Measurements from ENCODE around the gene EDIL3. TPM values are rescaled to one million over a fixed set of nuclear protein-coding genes. Genes with fewer than 3 reads are reported as not detected.

EDIL3 gene
- total RNA-seq, 4 donors from 2014 or later, result 15.9 to 29.3 (median 24.8) TPM

- WGBS, 2 donors, result 67 to 68% methylated on average over 4 of the region's 4 CpGs
- Histone ChIP-seq H3K27me3 (no peaks in the 10 kb centered on the region), H3K27ac (no peak overlapping the region), H3K4me1 (no peaks in the 10 kb centered on the region), H3K36me3 (no peaks in the 10 kb centered on the region), H3K9me3 (no peaks in the 10 kb centered on the region), H3K4me3 (no peak overlapping the region)
- DNase-seq (ENCODE audit: low spot score in 2 of 2), result no peak
- TF ChIP-seq POLR2A (IDR thresholded peaks at IDR 0.05) (no peak), EP300 (IDR thresholded peaks at IDR 0.05) (no peak), CTCF (IDR thresholded peaks at IDR 0.05) (no peak)
Observed at GRCh38 chr5:84354101-84354500, 30.6 kb downstream of the EDIL3 start.

- TF ChIP-seq POLR2A (IDR thresholded peaks at IDR 0.05), result no peak
- no peak for TF ChIP-seq EP300 (IDR thresholded peaks at IDR 0.05)
- TF ChIP-seq CTCF (IDR thresholded peaks at IDR 0.05), result no peak
- 76 to 87% methylated on average over 1 of the region's 1 CpG for WGBS, 2 donors
Observed at GRCh38 chr5:84344788-84345187, 39.9 kb downstream of the EDIL3 start.

GRCh38 chr5:84343171-84343570, 41.5 kb downstream of the EDIL3 start:
- no peak for DNase-seq (ENCODE audit: low spot score in 2 of 2)
- TF ChIP-seq CTCF (IDR thresholded peaks at IDR 0.05) (no peak), EP300 (IDR thresholded peaks at IDR 0.05) (no peak), POLR2A (IDR thresholded peaks at IDR 0.05) (no peak)
- Histone ChIP-seq H3K4me1 (no peaks in the 10 kb centered on the region), H3K27me3 (no peaks in the 10 kb centered on the region), H3K4me3 (no peak overlapping the region), H3K27ac (no peak overlapping the region), H3K36me3 (no peaks in the 10 kb centered on the region), H3K9me3 (no peaks in the 10 kb centered on the region)

More at GRCh38 chr5:84344788-84345187, 39.9 kb downstream of the EDIL3 start:
- H3K36me3 ChIP-seq, result no peaks in the 10 kb centered on the region
- no peak for DNase-seq (ENCODE audit: low spot score in 2 of 2)
- no peak overlapping the region for H3K27ac ChIP-seq
- no peaks in the 10 kb centered on the region for H3K27me3 ChIP-seq
- H3K4me1 ChIP-seq, result no peaks in the 10 kb centered on the region
- no peak overlapping the region for H3K4me3 ChIP-seq
- H3K9me3 ChIP-seq, result no peaks in the 10 kb centered on the region

GRCh38 chr5:84332106-84332505, 52.6 kb downstream of the EDIL3 start:
- Histone ChIP-seq H3K4me1 (no peaks in the 10 kb centered on the region), H3K9me3 (peaks cover 0 to 3% (median 0%) of the 10 kb centered on the region in 4 donors), H3K27me3 (no peaks in the 10 kb centered on the region), H3K27ac (no peak overlapping the region), H3K4me3 (no peak overlapping the region), H3K36me3 (no peaks in the 10 kb centered on the region)
- no peak for DNase-seq (ENCODE audit: low spot score in 2 of 2)
- 88 to 93% methylated on average over 5 of the region's 5 CpGs for WGBS, 2 donors
- TF ChIP-seq EP300 (IDR thresholded peaks at IDR 0.05), result no peak
- no peak for TF ChIP-seq CTCF (IDR thresholded peaks at IDR 0.05)
- TF ChIP-seq POLR2A (IDR thresholded peaks at IDR 0.05), result no peak

GRCh38 chr5:84327591-84327990, 57.1 kb downstream of the EDIL3 start:
- DNase-seq (ENCODE audit: low spot score in 2 of 2), result no peak
- Histone ChIP-seq H3K9me3 (peaks cover 0 to 7% (median 3%) of the 10 kb centered on the region in 4 donors), H3K27ac (no peak overlapping the region), H3K27me3 (no peaks in the 10 kb centered on the region), H3K4me3 (no peak overlapping the region), H3K4me1 (no peaks in the 10 kb centered on the region), H3K36me3 (no peaks in the 10 kb centered on the region)
- WGBS, 2 donors, result 86 to 94% methylated on average over 3 of the region's 3 CpGs
- TF ChIP-seq EP300 (IDR thresholded peaks at IDR 0.05) (no peak), POLR2A (IDR thresholded peaks at IDR 0.05) (no peak), CTCF (IDR thresholded peaks at IDR 0.05) (no peak)

All from tibial nerve (tissue), 4 donors.